GM19463 (cell line): ENCODE results near the gene RETREG3.

ENCODE experiments used
- ATAC-seq: cut with Tn5 transposase; IDR thresholded peaks from one replicate; pipeline ENCODE4 v1.9.1; 2021; ENCODE audit warnings: mild to moderate bottlenecking, moderate library complexity; ENCODE audit not compliant: unreplicated experiment

The RETREG3 gene

GRCh38 chr17:42535155-42536047 is 73.8 kb downstream of the RETREG3 start:
- no peak for ATAC-seq

GRCh38 chr17:42531455-42532354 is 77.5 kb downstream of the RETREG3 start:
- no peak for ATAC-seq

- no peak for ATAC-seq
Measured at GRCh38 chr17:42530952-42531454, 78.2 kb downstream of the RETREG3 start.
